DND-41 (cell line): Measurements from ENCODE around the gene RAD9A.
A peak's percentile ranks its signal among the peaks of the same experiment; 100 is the strongest.

ENCODE experiments used
- ATAC-seq: fragments of 200-7000 bp; cut with Tn5 transposase; 3 replicates; pipeline ENCODE4 v1.9.1; 2021; ENCODE audit warnings: low read depth; ENCODE audit not compliant: insufficient read depth
- DNase-seq: peaks from one replicate; pipeline ENCODE4 v3.0.0-alpha.2; 2020
- H2AFZ ChIP-seq: 2 replicates; pipeline ENCODE4 v1.6.0; 2012; ENCODE audit warnings: low read depth, low read length
- H3K27ac ChIP-seq: 2 replicates; pipeline ENCODE4 v1.5.1; 2012; ENCODE audit warnings: low read length, inconsistent platforms
- H3K27me3 ChIP-seq: fragments of 200-600 bp; sonication (generic); 2 replicates; pipeline ENCODE4 v1.6.0; 2012; ENCODE audit warnings: low read length, mild to moderate bottlenecking, inconsistent platforms; ENCODE audit not compliant: insufficient read depth, poor library complexity
- H3K36me3 ChIP-seq: 2 replicates; pipeline ENCODE4 v1.5.1; 2012; ENCODE audit warnings: low read length, inconsistent platforms; ENCODE audit not compliant: insufficient read depth
- H3K4me1 ChIP-seq: 2 replicates; pipeline ENCODE4 v1.5.1; 2012; ENCODE audit warnings: mild to moderate bottlenecking, low read length; ENCODE audit not compliant: insufficient read depth
- H3K4me2 ChIP-seq: 2 replicates; pipeline ENCODE4 v1.6.0; 2012; ENCODE audit warnings: mild to moderate bottlenecking, moderate library complexity, low read length, inconsistent platforms; ENCODE audit not compliant: insufficient read depth
- H3K4me3 ChIP-seq, 2 experiments: fragments of 200-600 bp in 1 of 2; shearing (Covaris generic) in 1 of 2; 2 replicates each; pipeline ENCODE4 v1.5.1; 2012 to 2016; ENCODE audit warnings: inconsistent platforms in 2 of 2, low read length in 2 of 2, mild to moderate bottlenecking in 2 of 2, low read depth in 1 of 2, moderate library complexity in 1 of 2
- H3K79me2 ChIP-seq: 2 replicates; pipeline ENCODE4 v1.6.0; 2012; ENCODE audit warnings: low read length, inconsistent platforms; ENCODE audit not compliant: insufficient read depth
- H3K9ac ChIP-seq: 2 replicates; pipeline ENCODE4 v1.6.0; 2012; ENCODE audit warnings: low read depth, mild to moderate bottlenecking, inconsistent platforms, low read length, moderate library complexity
- H3K9me3 ChIP-seq: 2 replicates; pipeline ENCODE4 v1.5.1; 2012; ENCODE audit warnings: low read length, moderate library complexity, mild to moderate bottlenecking, inconsistent platforms; ENCODE audit not compliant: insufficient read depth, severe bottlenecking
- H4K20me1 ChIP-seq: 2 replicates; pipeline ENCODE4 v1.6.0; 2012; ENCODE audit warnings: low read length; ENCODE audit not compliant: insufficient read depth
- EZH2 ChIP-seq: IDR thresholded peaks from 3 replicates; pipeline ENCODE4 v1.6.1; 2012; ENCODE audit warnings: borderline replicate concordance, low read depth, mild to moderate bottlenecking, moderate library complexity, low read length, inconsistent platforms; ENCODE audit not compliant: severe bottlenecking
- TF ChIP-seq, protein P1 (sequence below): IDR thresholded peaks from 2 replicates; pipeline ENCODE4 v1.5.1; 2012; ENCODE audit warnings: borderline replicate concordance, low read length, moderate library complexity, mild to moderate bottlenecking; ENCODE audit not compliant: poor library complexity, severe bottlenecking; ENCODE audit errors: extremely low read depth

The RAD9A gene

DNA sequence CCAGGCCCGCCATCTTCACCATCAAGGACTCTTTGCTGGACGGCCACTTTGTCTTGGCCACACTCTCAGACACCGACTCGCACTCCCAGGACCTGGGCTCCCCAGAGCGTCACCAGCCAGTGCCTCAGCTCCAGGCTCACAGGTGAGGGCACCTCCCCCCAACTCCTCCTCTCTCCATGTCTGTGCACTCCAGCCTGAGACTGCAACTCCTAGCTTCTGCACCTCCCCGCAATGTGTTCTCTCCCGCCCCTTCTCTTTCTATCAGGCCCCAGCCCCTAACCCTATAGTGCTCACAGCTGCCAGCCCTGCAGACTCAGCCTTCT is 4.4 kb downstream of the RAD9A start:
- H3K9me3 ChIP-seq: no peaks in the 10 kb centered on the region
- no peak overlapping the region for H3K4me3 ChIP-seq
- H3K27ac ChIP-seq: peak overlapping the region; percentile 58; the same call in 1 of the 2 replicates
- H3K79me2 ChIP-seq: peaks cover 86% of the 10 kb centered on the region
- TF ChIP-seq EZH2: no peak
- TF ChIP-seq, protein P1, sequence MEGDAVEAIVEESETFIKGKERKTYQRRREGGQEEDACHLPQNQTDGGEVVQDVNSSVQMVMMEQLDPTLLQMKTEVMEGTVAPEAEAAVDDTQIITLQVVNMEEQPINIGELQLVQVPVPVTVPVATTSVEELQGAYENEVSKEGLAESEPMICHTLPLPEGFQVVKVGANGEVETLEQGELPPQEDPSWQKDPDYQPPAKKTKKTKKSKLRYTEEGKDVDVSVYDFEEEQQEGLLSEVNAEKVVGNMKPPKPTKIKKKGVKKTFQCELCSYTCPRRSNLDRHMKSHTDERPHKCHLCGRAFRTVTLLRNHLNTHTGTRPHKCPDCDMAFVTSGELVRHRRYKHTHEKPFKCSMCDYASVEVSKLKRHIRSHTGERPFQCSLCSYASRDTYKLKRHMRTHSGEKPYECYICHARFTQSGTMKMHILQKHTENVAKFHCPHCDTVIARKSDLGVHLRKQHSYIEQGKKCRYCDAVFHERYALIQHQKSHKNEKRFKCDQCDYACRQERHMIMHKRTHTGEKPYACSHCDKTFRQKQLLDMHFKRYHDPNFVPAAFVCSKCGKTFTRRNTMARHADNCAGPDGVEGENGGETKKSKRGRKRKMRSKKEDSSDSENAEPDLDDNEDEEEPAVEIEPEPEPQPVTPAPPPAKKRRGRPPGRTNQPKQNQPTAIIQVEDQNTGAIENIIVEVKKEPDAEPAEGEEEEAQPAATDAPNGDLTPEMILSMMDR: no peak
- ATAC-seq: no peak
- H4K20me1 ChIP-seq: peaks cover 74% of the 10 kb centered on the region
- H3K9ac ChIP-seq: 0 out of 2 replicates have a peak overlapping the region, but pooled peaks have one; percentile 12
- H3K27me3 ChIP-seq: no peaks in the 10 kb centered on the region
- peaks cover 77% of the 10 kb centered on the region for H3K36me3 ChIP-seq
- no peak for DNase-seq
- H2AFZ ChIP-seq: no peak overlapping the region
- peak overlapping the region; percentile 37; the same call in 1 of the 2 replicates for H3K4me2 ChIP-seq
- peaks cover 81% of the 10 kb centered on the region for H3K4me1 ChIP-seq

DNA sequence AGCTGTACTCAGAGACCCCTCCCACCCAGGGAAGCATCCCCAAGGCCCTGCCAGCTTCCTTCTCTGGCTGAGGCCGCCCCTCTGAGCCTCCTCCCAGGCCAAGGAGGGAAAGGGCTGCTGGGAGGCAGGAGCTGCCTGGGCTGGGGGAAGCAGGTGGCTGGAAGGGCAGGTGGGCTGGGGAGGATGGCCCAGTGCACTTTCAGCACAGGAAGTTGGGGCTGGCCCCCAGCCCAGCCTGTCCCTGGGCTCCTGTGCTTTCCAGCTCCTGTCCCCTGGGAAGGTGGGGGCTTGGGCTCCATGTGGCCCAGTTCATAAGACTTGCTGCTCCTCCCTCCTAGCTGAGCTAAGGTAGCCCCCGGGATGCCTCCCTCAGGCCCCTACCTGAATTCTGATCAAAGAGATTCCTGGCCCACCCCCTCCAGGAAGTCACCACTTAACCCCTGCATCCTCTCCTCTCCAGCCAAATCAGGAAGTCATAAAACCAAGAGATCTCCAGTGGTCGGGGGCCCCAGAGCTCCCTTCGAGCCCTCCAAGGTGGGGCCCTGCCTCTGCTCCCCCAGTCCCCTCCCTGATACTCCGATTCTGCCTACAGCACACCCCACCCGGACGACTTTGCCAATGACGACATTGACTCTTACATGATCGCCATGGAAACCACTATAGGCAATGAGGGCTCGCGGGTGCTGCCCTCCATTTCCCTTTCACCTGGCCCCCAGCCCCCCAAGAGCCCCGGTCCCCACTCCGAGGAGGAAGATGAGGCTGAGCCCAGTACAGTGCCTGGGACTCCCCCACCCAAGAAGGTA is 5.0 kb downstream of the RAD9A start:
- no peaks in the 10 kb centered on the region for H3K9me3 ChIP-seq
- DNase-seq: peak; percentile 23
- no peaks in the 10 kb centered on the region for H3K27me3 ChIP-seq
- H4K20me1 ChIP-seq: peaks cover 75% of the 10 kb centered on the region
- H3K4me3 ChIP-seq: no peak overlapping the region
- TF ChIP-seq, protein P1: no peak
- no peak for TF ChIP-seq EZH2
- H3K9ac ChIP-seq: peak overlapping the region; percentile 12; the same call in 1 of the 2 replicates
- H3K4me2 ChIP-seq: peak overlapping the region; percentile 37
- peak overlapping the region; percentile 58; the same call in 1 of the 2 replicates for H3K27ac ChIP-seq
- H3K36me3 ChIP-seq: peaks cover 78% of the 10 kb centered on the region
- ATAC-seq: no peak
- peaks cover 78% of the 10 kb centered on the region for H3K4me1 ChIP-seq
- H3K79me2 ChIP-seq: peaks cover 86% of the 10 kb centered on the region
- no peak overlapping the region for H2AFZ ChIP-seq

DNA sequence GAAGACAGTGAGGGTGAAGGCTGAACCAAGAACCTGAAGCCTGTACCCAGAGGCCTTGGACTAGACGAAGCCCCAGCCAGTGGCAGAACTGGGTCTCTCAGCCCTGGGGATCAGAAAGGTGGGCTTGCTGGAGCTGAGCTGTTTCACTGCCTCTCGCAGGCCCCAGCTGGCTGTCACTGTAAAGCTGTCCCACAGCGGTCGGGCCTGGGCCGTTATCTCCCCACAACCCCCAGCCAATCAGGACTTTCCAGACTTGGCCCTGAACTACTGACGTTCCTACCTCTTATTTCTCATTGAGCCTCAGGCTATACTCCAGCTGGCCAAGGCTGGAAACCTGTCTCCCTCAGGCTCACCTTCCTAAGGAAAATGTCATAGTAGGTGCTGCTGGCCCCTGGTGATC is 5.8 kb downstream of the RAD9A start:
- H3K27me3 ChIP-seq: no peaks in the 10 kb centered on the region
- H3K4me2 ChIP-seq: peak overlapping the region; percentile 34; the same call in 1 of the 2 replicates
- peaks cover 82% of the 10 kb centered on the region for H3K79me2 ChIP-seq
- peaks cover 81% of the 10 kb centered on the region for H3K4me1 ChIP-seq
- ATAC-seq (no peak), DNase-seq (no peak)
- no peak overlapping the region for H3K4me3 ChIP-seq
- H2AFZ ChIP-seq: no peak overlapping the region
- H3K9ac ChIP-seq: no peak overlapping the region; the same call in 1 of the 2 replicates
- H3K9me3 ChIP-seq: no peaks in the 10 kb centered on the region
- peaks cover 71% of the 10 kb centered on the region for H4K20me1 ChIP-seq
- no peak for TF ChIP-seq EZH2
- TF ChIP-seq, protein P1: no peak
- H3K36me3 ChIP-seq: peaks cover 78% of the 10 kb centered on the region
- peak overlapping the region; percentile 58; the same call in 1 of the 2 replicates for H3K27ac ChIP-seq
